HCEC 1CT (cell line): Measurements from ENCODE around the gene GRHL3.
"Not testable (repeated sequence)": the region's sequence is repeated elsewhere in the genome, so short reads cannot be mapped to it uniquely, and the experiment has no call there.

ENCODE experiments used
- DNase-seq: peaks from one replicate; pipeline ENCODE4 v3.0.0-alpha.2; 2017

GRHL3 gene

DNA sequence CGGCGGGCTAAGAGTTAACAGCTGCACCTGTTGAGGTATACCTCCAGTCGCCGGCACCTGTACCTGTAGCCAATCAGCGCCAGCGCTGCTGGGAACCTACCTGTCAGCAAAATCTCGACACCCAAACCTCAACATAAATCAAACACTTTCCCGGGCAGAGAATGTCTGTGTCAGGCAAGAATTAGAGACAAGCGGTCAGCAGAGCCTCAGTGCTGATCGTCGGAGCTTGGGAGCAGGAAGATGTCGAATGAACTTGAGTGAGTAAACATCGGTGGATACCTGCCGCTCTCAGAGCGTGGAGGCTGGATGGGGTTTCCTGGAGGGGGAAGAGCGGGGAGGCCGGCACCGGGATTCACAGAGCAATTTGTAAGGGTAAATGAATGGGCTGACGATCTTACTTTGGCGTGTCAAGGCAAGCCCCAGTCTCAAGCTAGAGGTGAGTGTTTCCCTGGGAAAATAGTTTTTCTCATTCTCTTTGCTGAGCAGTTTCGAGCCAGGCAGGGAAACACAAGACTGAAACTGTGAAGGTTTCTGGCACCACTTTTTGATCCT, at the start of gene GRHL3:
Gene GRHL3 (plus strand): TSS at position 46 of the 552 bp plus-strand sequence. CDS start 195 bp downstream, at position 241.
- DNase-seq: no peak

DNA sequence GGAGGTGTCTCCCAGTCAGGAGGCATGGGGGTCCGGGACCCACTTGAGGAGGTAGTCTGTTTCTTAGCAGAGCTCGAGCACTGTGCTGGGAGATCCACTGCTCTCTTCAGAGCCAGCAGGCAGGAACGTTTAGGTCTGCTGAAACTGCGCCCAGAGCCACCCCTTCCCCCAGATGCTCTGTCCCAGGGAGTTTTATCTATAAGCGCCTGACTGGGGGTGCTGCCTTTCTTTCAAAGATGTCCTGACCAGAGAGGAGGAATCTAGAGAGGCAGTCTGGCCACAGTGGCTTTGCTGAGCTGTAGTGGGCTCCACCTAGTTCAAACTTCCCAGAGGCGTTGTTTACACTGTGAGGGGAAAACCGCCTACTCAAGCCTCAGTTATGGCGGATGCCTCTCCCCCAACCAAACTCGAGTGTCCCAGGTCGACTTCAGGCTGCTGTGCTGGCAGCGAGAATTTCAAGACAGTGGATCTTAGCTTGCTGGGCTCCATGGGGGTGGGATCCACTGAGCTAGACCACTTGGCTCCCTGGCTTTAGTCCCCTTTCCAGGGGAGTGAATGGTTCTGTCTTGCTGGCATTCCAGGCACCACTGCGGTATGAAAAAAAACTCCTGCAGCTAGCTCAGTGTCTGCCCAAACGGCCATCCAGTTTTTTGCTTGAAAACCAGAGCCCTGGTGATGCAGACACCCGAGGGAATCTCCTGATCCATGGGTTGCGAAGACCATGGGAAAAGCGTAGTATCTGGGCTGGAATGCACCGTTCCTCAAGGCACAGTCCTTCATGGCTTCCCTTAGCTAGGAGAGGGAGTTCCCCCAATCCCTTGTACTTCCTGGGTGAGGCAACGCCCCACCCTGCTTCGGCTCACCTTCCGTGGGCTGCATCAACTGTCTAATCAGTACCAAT, 44.7 kb upstream of the GRHL3 start:
- DNase-seq: not testable (repeated sequence)

- DNase-seq: no peak
Observed at GRCh38 chr1:24275104-24275410, 44.1 kb upstream of the GRHL3 start.

- peak; percentile 28 for DNase-seq
Observed at GRCh38 chr1:24275510-24275909, 43.6 kb upstream of the GRHL3 start.

DNA sequence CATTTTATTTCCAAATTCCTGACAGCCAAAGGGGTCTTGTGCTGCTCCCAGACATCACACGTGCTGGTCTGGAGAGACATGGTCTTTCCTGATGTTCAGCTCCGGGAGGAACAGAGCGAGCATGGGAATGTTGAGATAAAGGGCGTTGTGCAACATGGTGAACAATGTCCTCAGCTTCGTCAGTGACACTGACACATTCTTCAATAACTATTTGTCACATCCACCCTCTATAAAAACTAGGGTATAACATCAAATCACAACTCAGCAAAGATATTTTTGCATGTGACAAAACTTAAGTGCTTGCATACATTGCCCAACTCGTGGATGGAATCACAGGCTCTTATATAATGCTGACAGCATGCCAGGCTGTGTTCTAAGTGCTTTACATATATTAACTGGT, 42.4 kb upstream of the GRHL3 start:
- DNase-seq: no peak

- peak; percentile 30 for DNase-seq
Observed at GRCh38 chr1:24277420-24278169, 41.6 kb upstream of the GRHL3 start.

DNA sequence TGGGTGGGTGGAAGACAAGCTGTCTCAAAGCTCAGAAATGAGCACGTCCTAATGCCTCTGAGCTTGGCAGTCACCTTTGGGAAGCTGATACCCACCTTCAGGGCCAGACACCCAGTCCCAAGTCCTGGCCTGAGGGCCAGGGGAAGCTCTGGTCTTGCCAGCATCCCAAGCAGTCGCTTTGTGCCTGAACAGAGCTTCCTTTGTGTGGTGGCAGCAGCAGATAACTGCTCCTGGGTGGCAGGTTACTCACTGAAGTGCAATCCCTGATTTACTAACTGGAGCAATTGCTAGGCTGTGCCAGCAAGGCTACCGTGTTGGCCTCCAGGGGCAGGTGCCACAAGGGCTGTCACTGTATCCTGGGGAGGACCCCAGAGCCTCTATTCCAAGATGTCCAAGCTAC, 40.4 kb upstream of the GRHL3 start:
- no peak for DNase-seq

GRCh38 chr1:24279590-24280232, 39.4 kb upstream of the GRHL3 start:
- no peak for DNase-seq

DNA sequence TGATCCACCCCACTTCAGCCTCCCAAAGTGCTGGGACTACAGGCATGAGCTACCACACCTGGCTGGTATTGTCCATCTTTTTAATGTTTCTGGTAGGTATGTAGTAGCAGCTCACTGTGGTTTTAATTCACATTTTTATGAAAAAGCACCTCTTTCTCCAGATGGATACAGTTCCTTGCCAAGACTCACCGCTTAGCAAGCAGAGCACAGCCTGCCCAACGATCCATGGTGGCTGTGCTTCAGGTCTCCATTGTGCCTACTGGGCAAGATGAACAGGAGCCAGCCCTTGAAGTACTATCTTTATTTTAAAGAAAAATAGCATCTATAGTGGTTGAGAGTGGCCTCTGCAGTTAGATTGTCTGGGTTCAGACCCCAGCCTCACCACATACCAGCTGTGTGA, 37.6 kb upstream of the GRHL3 start:
- no peak for DNase-seq

GRCh38 chr1:24282491-24282890, 36.7 kb upstream of the GRHL3 start:
- no peak for DNase-seq

- DNase-seq: peak; percentile 85
Observed at GRCh38 chr1:24283326-24284155, 35.6 kb upstream of the GRHL3 start.

GRCh38 chr1:24284156-24284471, 35.0 kb upstream of the GRHL3 start:
- no peak for DNase-seq

DNA sequence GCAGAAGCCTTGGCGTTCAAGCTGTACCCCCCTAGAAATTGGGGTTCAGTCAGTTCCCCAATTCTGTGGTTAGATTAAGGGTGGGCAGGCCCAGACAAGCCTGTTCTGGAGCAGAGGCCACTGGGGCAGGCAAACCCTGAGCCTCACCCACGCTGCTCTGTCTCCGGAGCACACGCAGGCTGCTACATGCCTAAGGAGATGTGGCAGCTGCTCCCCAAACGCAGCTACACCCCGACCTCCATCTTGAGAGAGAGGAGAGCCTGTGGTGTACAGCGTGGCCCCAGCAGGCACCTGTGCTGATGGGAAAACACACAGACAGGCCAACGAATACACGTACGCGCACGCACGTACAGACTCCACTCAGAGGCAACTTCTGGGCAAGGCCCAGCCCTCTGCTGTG, 33.9 kb upstream of the GRHL3 start:
- no peak for DNase-seq

DNA sequence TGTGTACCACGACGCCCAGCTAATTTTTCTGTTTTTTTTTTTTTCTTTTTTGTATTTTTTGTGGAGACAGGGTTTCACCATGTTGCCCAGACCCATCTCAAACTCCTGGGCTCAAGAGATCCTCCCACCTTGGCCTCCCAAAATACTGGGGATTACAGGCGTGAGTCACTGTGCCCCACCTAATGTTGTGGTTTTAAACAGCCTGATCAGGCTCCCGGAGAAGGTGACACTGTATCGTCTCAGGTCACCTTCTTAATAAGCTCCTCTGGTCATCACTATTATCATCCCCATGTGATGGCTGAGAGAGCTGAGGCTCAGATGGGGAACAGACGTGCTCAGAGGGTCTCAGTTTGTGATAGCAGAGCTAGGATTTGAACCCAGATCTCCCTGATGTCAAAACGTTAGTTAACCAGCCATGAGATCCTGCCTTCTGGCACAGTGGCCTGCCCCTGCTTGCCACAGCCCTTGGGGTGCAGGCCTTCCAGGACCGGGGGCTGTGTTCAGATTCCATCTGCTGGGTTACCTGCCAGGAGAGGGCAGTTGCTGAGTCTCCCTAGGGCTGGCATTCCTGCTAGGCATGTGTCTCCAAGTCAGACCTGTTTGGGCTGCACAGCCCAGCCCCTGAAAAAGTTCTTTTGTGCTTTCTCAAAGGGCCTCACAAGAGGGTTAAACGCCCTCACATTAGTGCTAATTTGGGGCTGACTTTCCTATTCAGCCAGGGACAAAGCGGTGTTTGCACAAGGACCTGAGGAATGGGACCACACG, 32.7 kb upstream of the GRHL3 start:
- DNase-seq: no peak

GRCh38 chr1:24287779-24288178, 31.4 kb upstream of the GRHL3 start:
- DNase-seq: not testable (repeated sequence)

- DNase-seq: no peak
Observed at GRCh38 chr1:24288479-24288878, 30.7 kb upstream of the GRHL3 start.

DNA sequence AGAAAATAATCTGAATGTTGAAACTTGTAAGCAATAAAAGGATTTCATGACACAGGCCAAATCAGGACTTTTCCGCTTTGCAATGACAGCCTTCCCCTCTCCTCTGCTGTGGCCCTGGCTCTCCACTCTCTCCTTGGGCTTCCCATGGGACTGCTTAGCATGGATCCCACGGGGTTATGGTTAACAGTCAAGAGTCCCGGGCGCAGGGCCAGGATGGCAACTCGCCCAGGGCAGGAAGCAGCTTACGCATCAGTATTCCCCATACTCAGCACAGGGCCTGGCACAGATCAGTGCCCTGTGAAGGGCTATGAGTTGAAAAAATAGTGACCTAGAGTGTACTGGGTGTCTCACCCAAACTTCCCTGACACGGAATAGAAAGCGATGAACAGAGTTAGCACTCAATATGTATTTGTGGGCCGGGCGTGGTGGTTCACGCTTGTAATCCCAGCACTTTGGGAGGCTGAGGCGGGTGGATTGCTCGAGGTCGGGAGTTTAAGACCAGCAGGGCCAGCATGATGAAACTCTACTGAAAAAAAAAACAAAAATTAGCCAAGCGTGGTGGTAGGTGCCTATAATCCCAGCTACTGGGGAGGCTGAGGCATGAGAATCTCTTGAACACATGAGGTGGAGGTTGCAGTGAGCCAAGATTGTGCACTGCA, 29.1 kb upstream of the GRHL3 start:
- DNase-seq: peak; percentile 74

DNA sequence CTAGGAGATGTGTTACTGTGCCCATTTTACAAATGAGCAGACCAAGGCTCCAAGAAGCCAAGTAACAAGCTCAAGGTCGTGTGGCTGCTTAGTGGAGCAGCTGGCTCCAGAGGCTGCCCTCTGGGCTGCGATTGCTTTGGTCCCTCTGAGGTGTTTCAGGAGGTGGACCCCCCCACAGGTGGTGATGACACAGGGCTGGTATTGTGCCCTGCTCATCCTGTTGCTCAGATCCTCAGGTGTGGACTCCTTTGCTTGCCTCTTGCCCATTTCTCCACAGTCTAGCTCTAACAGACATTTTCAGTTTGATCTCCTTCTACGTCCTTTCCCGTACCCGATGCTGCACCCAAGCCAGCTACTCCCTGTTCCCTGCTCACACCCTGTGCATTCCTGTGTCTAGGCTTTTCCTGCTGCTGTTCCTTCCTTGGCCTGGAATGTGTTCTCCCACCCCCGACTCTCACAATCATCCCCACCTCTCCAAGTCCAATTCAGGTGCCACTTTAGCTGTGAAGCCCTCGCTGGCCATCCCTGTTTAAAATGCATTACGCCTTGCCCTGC, 28.1 kb upstream of the GRHL3 start:
- no peak for DNase-seq

- no peak for DNase-seq
Observed at GRCh38 chr1:24292103-24292502, 27.1 kb upstream of the GRHL3 start.

- DNase-seq: no peak
Observed at GRCh38 chr1:24292887-24293286, 26.3 kb upstream of the GRHL3 start.
